Stomach (tissue), 9 donors: ENCODE data around the gene GGT6. TPM values are rescaled to one million over a fixed set of nuclear protein-coding genes. Genes with fewer than 3 reads are reported as not detected.
A peak's percentile ranks its signal among the peaks of the same experiment; 100 is the strongest.
"Not testable (repeated sequence)": the region's sequence is repeated elsewhere in the genome, so short reads cannot be mapped to it uniquely, and the experiment has no call there.

Source experiments
- DNase-seq, 2 donors: peaks; one replicate each; pipeline versions ENCODE4 v3.0.0 to v3.0.0-alpha.2; 2013 to 2019
- H3K27ac ChIP-seq, 5 donors: fragments of 200-600 bp in 4 of 5; sonication (generic) in 4 of 5; one replicate each; pipeline ENCODE4 v1.5.1; 2013 to 2019; ENCODE audit warnings: mild to moderate bottlenecking in 1 of 5, moderate library complexity in 1 of 5
- H3K27me3 ChIP-seq, 3 donors: fragments of 200-600 bp; sonication (generic); one replicate each; pipeline ENCODE4 v1.5.1; 2017 to 2019; ENCODE audit warnings: mixed run types in 1 of 3
- H3K36me3 ChIP-seq, 4 donors: fragments of 200-600 bp; sonication (generic); 1 replicate in 3 of 4; 2 replicates in 1 of 4; pipeline ENCODE4 v1.5.1; 2016 to 2019
- H3K4me1 ChIP-seq, 4 donors: fragments of 200-600 bp; sonication (generic); one replicate each; pipeline ENCODE4 v1.5.1; 2016 to 2019
- H3K4me3 ChIP-seq, 4 donors: fragments of 200-600 bp; sonication (generic) in 3 of 4; one replicate each; pipeline ENCODE4 v1.5.1; 2016 to 2019; ENCODE audit warnings: mild to moderate bottlenecking in 1 of 4
- H3K9me3 ChIP-seq, 4 donors: fragments of 200-600 bp; sonication (generic); one replicate each; pipeline ENCODE4 v1.5.1; 2016 to 2019
- EP300 ChIP-seq: sonication (generic); formaldehyde crosslinking; IDR thresholded peaks from one replicate; pipeline ENCODE4 v1.6.1; 2017; ENCODE audit warnings: antibody characterized with exemption
- POLR2A ChIP-seq, 4 donors: fragments of 450-650 bp; IDR thresholded peaks; one replicate each; pipeline ENCODE4 v1.6.1; 2016; ENCODE audit warnings: antibody characterized with exemption in 4 of 4, control low read depth in 2 of 4, mild to moderate bottlenecking in 1 of 4, moderate library complexity in 1 of 4
- POLR2AphosphoS5 ChIP-seq, 3 donors: sonication (generic); formaldehyde crosslinking; IDR thresholded peaks; one replicate each; pipeline ENCODE4 v1.6.1; 2016; ENCODE audit warnings: antibody characterized with exemption in 3 of 3
- WGBS, 5 donors: extraction: QIAGEN DNeasy Blood & Tissue Kit in 3 of 5; methylation state at CpG; one replicate each; pipeline versions ENCODE4 v1.1.5 to v1.1.7; 2013 to 2018; 5-methylcytosine and 5-hydroxymethylcytosine counted together
- intact Hi-C: fragments of 100-400 bp; cut with DNase I; formaldehyde crosslinking; loops from one replicate; pipeline ENCODE4 v1.15.1; 2023; ENCODE audit warnings: low total_unique reads
- polyA plus RNA-seq, 3 donors: library from polyadenylated mRNA; stranded (reverse); fragments of 200-250 nt; gene quantifications; one replicate each; pipeline ENCODE4 v1.2.3, GENCODE V29; 2013
- total RNA-seq, 5 donors: library from RNA; depleted of rRNA; stranded (reverse); fragments of >200 nt; gene quantifications; one replicate each; pipeline versions ENCODE4 v1.1.0 to v1.2.3, GENCODE V29; 2014 to 2016
- TF ChIP-seq, protein P1 (sequence below), 7 experiments: fragments of 450-650 bp in 4 of 7; fragments of 200-600 bp in 3 of 7; sonication (generic) in 3 of 7; IDR thresholded peaks; one replicate each; pipeline ENCODE4 v1.5.1; 2016 to 2019; ENCODE audit warnings: antibody characterized with exemption in 7 of 7, control low read depth in 2 of 7, mild to moderate bottlenecking in 1 of 7
- donor health status: healthy with polysubstance abuse.
- donor health status: Bipolar disorder and iron deficiency.
- donor health status: healthy.

Gene GGT6
- total and polyA plus RNA-seq, 8 donors, result 4.4 to 147 (median 15.2) TPM

DNA sequence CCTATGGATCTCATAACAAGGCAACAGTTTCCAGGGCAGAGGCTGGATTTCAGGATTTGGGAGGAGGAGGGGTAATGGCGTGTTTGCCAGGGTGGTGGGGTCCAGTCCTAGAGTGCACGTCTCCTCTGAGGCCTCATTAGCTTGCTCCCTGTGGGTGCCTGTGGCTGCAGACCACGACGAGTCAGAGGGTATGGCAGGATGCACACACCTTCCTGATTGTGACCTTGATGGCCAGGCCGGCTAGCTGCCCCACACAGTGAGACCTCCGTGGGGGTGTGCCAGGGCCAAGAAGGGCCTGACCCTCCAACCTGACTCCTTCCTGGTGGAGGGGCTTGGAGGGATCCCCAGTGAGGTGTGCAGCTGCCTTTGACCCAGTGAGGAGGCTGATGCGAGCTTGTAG, 19.9 kb upstream of the GGT6 start:
- WGBS, 5 donors, result 50 to 66% (median 61%) methylated on average over 5 to 7 of the region's 7 CpGs

DNA sequence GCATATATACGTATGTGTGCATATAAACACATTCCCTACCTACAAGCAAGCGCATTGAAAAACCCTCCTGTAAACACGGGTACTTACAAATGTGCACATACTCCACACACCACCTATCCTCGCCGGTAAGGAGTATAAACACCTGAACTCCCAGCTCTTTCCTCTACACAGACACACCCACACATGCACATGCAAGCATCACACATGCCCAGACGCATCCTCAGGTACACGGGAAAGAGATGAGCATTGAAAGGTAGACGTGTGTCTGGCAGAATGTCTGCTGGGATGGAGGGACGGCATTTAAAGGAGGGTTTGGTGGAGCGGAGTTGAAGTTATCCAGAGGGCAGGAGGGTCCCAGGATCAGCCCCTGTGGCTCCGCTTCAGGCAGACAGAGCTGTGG, 19.3 kb upstream of the GGT6 start:
- intact Hi-C loops, result no loop called here
- DNase-seq, result no peak
- Histone ChIP-seq H3K36me3 (no peaks in the 10 kb centered on the region), H3K27me3 (peaks cover 11 to 52% (median 13%) of the 10 kb centered on the region in 3 donors), H3K4me1 (peaks cover 11 to 15% (median 12%) of the 10 kb centered on the region in 4 donors), H3K4me3 (no peak overlapping the region), H3K9me3 (no peaks in the 10 kb centered on the region), H3K27ac (no peak overlapping the region)
- TF ChIP-seq POLR2A (IDR thresholded peaks at IDR 0.05) (no peak), EP300 (no peak)
- 71 to 86% (median 82%) methylated on average over 11 of the region's 11 CpGs for WGBS, 5 donors

More for the DNA sequence above, 19.9 kb upstream of the GGT6 start:
- Histone ChIP-seq H3K9me3 (no peaks in the 10 kb centered on the region), H3K36me3 (no peaks in the 10 kb centered on the region), H3K4me1 (peaks cover 15 to 22% (median 18%) of the 10 kb centered on the region in 4 donors), H3K27ac (no peak overlapping the region), H3K27me3 (peaks cover 15 to 59% (median 19%) of the 10 kb centered on the region in 3 donors), H3K4me3 (no peak overlapping the region)
- no peak for DNase-seq
- TF ChIP-seq EP300 (no peak), POLR2AphosphoS5 (IDR thresholded peaks at IDR 0.05) (no peak), POLR2A (IDR thresholded peaks at IDR 0.05) (no peak)
- TF ChIP-seq, protein P1, sequence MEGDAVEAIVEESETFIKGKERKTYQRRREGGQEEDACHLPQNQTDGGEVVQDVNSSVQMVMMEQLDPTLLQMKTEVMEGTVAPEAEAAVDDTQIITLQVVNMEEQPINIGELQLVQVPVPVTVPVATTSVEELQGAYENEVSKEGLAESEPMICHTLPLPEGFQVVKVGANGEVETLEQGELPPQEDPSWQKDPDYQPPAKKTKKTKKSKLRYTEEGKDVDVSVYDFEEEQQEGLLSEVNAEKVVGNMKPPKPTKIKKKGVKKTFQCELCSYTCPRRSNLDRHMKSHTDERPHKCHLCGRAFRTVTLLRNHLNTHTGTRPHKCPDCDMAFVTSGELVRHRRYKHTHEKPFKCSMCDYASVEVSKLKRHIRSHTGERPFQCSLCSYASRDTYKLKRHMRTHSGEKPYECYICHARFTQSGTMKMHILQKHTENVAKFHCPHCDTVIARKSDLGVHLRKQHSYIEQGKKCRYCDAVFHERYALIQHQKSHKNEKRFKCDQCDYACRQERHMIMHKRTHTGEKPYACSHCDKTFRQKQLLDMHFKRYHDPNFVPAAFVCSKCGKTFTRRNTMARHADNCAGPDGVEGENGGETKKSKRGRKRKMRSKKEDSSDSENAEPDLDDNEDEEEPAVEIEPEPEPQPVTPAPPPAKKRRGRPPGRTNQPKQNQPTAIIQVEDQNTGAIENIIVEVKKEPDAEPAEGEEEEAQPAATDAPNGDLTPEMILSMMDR (IDR thresholded peaks at IDR 0.05), result no peak
- intact Hi-C loops, result no loop called here

DNA sequence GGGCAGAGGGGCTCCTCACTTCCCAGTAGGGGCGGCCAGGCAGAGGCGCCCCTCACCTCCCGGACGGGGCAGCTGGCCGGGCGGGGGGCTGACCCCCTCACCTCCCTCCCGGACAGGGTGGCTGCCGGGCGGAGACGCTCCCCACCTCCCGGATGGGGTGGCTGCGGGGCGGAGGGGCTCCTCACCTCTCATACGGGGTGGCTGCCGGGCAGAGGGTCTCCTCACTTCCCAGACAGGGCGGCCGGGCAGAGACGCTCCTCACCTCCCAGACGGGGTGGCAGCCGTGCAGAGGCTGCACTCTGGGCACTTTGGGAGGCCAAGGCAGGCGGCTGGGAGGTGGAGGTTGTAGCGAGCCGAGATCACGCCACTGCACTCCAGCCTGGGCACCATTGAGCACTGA, 18.0 kb upstream of the GGT6 start:
- H3K27me3 ChIP-seq, result peaks cover 0 to 39% (median 0%) of the 10 kb centered on the region in 3 donors
- 90 to 100% (median 97%) methylated on average over 1 to 21 of the region's 24 CpGs for WGBS, 5 donors
- intact Hi-C loops, H3K36me3 ChIP-seq, H3K4me3 ChIP-seq, H3K9me3 ChIP-seq, DNase-seq, H3K4me1 ChIP-seq, H3K27ac ChIP-seq: not testable (repeated sequence)

DNA sequence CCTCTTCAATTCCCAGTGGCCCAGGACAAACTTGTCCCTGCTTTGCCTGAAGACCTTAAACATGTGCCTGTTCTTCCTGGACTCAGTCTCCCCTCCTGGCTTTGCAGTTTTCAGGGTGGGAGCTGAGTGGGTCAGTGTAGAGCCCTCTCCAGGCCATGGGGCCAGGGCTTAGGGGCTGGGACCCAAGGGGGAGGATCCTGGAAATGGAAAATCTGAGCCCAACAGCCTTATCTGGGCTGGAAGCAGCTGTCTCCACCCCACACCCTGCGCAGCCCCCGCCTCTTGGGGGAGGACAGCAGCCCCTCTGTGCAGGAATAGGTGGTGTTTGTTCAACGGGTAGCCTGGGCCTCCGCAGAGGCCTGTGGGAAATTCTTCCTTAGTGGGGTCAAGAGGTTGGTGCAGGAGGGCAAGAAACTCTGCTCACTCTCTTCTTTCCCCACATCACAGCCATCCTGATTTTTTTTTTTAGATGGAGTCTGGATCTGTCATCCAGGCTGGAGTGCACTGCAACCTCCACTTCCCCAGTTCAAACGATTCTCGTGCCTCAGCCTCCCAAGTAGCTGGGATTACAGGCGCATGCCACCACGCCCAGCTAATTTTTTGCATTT, 17.1 kb upstream of the GGT6 start:
- TF ChIP-seq POLR2AphosphoS5 (IDR thresholded peaks at IDR 0.05) (no peak), POLR2A (IDR thresholded peaks at IDR 0.05) (no peak), EP300 (no peak)
- TF ChIP-seq, protein P1 (IDR thresholded peaks at IDR 0.05), result no peak
- Histone ChIP-seq H3K4me3 (no peak overlapping the region), H3K27ac (no peak overlapping the region), H3K4me1 (no peaks in the 10 kb centered on the region), H3K27me3 (peaks cover 0 to 31% (median 0%) of the 10 kb centered on the region in 3 donors), H3K9me3 (no peaks in the 10 kb centered on the region), H3K36me3 (no peaks in the 10 kb centered on the region)
- WGBS, 5 donors, result 78 to 90% (median 80%) methylated on average over 8 of the region's 8 CpGs
- DNase-seq, result no peak
- intact Hi-C loops, result no loop called here

DNA sequence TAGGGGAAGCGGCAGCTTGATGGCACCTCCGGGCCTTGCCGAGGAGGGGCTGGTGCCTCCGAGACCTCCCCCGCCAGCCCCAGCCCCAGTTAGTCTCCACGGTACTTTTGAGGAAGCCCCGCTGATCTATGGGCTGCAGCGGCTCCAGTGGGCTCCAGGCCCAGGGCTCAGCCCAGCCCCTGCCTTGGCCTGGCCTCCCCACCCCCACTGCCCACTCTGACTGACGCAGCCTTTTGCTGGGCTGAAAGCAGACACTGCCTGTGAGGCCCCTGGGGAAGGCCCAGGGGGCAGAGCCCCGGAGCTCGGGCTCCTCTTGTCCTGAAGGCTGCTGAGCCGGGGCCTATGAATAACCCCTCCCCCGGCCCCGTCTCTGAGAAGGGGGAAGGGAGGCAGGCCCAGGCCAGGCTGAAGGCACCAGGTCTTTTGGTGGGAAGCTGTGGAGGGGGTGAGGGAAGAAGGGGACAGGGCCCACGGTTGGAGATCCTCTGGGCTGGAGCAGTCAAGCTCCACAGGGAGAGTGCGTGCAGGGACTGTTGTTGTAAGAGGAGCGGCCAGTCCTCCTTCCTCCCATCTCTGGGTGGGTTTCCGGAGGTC, 16.4 kb upstream of the GGT6 start:
- whole genome bisulfite sequencing, 5 donors, result 68 to 92% (median 80%) methylated on average over 4 to 18 of the region's 18 CpGs
- DNase-seq, result peak in 1 of 2 donors; percentile 77
- Histone ChIP-seq H3K9me3 (no peaks in the 10 kb centered on the region), H3K36me3 (no peaks in the 10 kb centered on the region), H3K27ac (no peak overlapping the region), H3K4me3 (no peak overlapping the region), H3K27me3 (peaks cover 0 to 24% (median 0%) of the 10 kb centered on the region in 3 donors), H3K4me1 (no peaks in the 10 kb centered on the region)
- intact Hi-C loops, result no loop called here
- no peak for TF ChIP-seq POLR2A (IDR thresholded peaks at IDR 0.05)
- TF ChIP-seq, protein P1 (IDR thresholded peaks at IDR 0.05), result no peak
- TF ChIP-seq EP300, result no peak
- no peak for TF ChIP-seq POLR2AphosphoS5 (IDR thresholded peaks at IDR 0.05)
